Hematopoietic multipotent progenitor cell treated with erythropoietin and hydrocortisone succinate and interleukin-3 and kit ligand, for 8 days (in vitro differentiated cells): ENCODE measurements around the gene ZNF492.
"Not testable (repeated sequence)": the region's sequence is repeated elsewhere in the genome, so short reads cannot be mapped to it uniquely, and the experiment has no call there.

Experiments used
- DNase-seq: peaks from one replicate; pipeline ENCODE4 v3.0.0-alpha.2; 2015

ZNF492 gene

DNA sequence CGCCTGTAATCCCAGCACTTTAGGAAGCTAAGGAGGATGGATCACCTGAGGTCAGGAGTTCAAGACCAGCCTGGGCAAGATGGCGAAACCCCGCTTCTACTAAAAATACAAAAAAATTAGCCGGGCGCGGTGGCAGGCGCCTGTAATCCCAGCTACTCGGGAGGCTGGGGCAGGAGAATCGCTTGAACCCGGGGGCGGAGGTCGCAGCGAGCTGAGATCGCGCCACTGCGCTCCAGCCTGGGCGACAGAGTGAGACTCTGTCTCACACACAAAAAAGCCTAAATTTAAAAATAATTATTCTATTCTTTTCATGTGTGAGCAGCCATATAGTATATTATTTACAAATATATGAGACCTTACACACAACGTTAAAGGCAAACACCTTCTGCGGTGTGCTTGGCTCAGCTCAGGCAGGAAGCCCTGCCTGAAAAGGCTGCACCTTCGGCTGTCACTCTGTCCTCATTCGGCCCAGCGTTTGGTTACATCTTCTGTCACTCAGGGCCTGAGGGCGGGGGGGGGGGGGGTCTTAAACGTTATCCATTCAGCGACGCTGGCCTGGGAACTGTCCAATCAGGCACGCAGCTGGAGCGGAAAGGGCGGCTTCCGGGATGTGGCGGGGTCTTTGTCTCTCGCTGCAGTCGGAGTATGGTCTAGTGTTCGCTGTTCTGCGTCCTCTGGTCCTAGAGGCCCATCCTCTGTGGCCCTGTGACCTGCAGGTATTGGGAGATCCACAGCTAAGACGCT, at the start of gene ZNF492:
Gene ZNF492, plus strand, starts transcription at position 619 of the 744 bp plus-strand sequence. CDS start 19,076 bp downstream, outside the sequence.
- peak; percentile 72 for DNase-seq

DNA sequence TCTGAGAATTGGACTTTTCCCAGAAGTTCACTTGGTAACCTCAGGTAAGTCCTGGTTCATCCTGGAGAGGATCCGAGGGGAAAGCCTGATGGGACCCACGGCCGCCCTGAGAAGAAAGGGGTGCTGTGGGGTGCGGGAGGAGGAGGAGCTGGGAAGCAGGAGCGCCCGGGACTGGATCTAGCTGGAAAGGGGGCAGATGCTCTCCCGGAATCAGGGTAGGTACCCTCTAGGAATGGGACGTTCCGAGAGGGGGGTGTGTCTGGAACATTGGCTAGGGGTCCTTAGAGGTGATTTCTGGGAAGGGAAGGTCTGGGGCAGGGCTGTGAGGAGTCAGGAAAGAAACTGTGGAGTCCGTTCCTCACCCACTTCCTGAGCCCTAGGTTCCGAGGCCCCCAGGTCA, 38.7 kb upstream of the ZNF492 start:
- DNase-seq: no peak

DNA sequence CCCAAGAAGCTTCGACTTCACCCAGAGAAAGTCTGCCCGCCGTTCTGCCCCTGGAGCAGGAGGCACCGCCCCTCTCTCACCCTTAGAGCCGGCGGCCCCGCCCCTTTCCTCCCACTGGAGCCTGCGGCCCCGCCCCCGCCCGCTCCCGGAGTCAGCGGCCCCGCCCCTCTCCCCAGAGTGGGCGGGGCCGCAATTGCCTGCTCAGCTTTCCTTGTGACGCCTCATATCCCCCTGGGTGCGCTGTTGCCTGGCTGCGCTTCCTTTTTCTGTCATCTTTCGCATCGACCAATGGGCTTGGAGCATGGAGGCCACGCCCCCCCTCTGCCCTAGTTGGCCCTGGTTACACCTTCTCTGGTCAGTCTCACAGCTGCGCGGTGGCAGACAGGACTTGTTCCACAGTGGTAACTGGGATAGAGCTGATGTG, 38.2 kb upstream of the ZNF492 start:
- no peak for DNase-seq

DNA sequence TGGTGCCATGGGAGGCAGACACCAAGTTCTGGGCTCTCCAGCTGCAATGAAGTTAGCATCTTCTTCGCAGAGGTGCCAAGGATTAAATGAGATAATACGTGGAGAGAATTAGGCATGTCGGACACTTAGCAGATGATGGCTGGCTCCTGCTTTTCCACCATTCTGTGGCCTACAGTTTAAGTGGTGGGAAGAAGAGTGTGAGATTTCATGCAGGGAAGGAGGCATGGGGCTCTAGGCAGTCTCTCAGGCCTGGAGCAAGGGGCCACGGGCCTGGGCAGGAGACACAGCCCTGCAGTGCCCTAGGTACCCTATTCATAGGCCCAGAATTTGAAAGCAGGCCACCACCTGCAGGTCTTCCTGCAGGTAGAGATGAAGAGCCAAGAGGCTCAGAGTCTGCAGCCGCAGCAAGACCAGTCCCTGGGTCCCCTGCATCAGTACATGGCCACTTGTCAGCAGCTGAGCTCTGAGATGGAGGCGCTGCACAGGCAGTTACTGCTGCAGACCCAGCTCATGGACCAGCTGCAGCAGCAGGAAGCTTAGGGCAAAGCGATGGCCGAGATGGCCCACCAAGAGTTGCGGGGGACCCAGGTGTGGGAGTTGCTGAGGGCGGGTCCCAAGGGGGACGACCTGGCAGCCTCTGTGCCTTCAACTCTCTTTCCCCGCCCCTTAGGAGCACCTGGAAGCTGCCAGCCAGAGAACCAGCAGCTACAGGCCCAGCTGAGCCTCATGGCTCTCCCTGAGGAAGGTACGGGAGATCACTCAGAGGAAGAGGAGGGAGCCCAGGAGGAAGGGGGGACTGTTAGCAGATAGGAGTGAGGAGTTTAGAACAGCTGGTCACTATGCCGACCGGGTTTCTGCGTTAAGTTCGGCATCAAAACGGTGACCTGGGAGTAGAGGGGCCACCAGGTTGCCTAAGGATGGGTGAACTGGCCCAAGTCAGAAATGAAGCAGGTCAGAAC, 33.2 kb upstream of the ZNF492 start:
- no peak for DNase-seq

DNA sequence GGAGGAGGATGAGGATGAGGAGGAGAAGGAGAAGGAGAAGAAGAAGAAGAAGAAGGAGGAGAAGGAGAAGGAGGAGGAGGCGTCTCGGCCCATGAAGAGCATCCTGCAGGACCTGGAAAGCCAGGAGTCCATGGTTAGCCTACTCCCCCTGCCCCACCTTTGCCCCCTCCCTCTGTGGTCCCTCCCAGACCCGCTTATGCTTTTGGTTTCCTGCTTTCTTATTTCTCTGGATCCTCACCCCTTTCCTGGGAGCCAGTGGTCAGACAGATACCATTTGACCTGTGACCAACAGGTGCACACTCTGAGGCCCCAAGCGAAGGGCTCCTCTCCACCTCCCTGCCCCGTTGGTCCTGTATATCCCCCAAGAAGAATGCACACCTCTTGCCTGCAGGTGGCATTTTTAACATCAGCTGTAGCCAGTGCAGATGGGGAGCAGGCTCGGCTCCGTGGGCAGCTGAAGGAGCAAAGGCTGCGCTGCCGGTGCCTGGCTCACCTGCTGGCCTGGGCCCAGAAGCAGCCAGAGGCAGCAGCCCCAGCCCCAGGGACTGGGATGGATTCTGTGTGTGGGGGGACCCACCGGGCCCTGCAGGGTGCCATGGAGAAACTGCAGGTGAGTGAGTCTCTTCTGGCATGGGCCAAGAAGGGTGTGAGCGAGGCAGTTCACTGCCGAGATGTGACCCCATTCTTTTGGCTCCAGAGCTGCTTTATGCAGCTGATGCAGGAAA, 32.1 kb upstream of the ZNF492 start:
- no peak for DNase-seq

DNA sequence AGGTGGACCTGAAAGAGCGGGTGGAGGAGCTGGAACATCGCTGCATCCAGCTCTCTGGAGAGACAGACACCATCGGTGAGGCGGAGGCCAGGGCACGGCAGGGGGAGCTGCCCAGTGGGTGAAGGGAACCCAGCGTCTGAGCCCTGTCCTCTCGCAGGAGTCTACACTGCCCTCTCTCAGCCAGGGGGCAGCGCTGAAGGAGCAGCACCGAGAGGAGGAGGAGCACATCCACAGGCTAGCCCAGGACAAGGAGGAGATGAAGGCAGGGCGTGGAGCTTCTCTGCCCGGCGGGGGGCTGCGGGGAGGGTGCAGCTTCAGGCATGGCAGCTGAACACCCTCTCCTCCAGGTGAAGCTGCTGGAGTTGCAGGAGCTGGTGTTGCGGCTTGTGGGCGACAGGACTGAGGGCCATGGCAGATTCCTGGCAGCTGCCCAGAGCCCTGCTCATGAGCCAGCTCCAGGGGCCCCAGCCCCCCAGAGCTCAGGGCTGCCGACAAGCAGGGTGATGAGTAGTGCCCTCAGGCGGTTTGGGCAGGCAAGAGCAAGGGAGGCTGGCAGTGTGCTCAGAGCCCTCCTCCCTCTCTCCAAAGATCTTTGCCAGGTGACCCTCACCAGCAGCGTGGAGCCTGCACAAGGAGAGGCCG, 31.4 kb upstream of the ZNF492 start:
- DNase-seq: no peak

DNA sequence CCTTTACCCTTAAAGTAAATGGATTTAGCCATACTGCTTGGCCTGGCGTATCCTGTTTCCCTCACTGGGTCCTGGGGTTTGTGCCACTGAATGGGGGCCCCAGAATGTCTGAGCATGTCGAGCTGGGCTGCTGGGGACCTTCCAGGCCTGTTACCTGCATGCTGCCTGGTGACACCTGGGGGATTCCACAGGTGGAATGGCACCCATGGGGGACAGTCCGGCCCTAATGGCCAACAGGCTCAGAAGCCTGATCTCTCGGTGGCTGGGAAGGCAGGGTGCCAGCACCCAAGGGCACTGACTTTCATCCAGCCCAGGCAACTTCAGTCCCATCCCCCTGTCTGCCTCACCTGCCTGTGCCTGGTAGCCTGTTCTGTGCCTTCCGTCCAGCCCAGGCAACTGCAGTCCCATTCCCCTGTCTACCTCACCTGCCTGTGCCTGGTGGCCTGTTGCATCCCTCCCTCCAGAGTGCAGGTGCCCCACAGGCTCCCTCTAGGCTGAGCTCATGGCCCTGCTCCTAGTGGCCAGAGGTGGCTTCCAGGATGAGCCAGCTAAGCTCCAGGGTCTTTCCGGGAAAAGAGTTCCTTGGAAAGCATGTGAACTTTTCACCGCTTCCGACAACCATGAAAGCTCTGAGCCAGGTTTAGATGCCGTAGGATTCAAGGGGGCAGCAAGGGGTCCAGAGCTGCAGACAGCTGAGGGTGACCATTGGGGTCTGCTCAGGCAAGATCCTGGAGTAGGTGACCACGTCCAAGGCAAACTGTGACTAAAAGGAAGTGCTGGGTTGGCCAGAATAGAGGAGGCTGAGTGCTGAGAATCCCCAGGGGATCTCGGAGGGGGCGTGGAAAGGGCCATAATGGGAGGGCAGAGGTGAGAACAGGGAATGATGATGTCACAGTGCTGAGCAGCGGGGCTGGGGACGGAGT, 30.3 kb upstream of the ZNF492 start:
- no peak for DNase-seq

DNA sequence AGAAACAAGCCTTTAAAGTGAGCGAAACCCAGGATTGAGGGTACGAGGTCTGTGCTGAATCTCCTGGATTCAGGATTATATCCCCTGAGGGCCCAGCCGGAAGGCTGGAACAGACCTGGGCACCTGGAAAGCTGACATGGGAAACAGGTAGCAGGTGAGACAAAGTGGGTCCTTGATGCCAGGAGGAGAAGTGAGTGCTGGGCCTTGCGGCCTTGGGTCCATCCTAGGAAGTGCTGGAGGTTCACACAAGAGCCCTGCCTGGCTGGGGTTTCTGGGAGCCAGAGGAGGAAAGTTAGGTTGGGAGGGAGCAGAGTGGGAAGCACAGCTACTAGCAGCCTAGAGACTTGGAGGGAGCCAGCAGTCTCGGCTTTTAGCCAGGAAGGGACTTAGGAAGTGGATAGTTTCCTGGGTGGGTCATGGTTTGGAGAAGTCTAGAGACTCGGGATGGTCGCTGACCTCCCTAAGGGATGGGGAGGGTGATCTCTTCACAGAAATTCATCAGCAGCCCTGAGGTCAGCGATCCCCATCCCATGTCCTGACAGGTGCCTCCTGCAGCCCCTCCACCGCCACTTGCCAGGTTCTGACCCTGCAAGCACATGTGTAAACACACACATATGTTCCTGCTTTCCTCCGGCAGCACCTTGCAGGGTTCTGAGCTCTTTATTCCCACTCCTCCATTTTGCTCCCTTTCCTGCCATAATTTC, 29.4 kb upstream of the ZNF492 start:
- DNase-seq: no peak

DNA sequence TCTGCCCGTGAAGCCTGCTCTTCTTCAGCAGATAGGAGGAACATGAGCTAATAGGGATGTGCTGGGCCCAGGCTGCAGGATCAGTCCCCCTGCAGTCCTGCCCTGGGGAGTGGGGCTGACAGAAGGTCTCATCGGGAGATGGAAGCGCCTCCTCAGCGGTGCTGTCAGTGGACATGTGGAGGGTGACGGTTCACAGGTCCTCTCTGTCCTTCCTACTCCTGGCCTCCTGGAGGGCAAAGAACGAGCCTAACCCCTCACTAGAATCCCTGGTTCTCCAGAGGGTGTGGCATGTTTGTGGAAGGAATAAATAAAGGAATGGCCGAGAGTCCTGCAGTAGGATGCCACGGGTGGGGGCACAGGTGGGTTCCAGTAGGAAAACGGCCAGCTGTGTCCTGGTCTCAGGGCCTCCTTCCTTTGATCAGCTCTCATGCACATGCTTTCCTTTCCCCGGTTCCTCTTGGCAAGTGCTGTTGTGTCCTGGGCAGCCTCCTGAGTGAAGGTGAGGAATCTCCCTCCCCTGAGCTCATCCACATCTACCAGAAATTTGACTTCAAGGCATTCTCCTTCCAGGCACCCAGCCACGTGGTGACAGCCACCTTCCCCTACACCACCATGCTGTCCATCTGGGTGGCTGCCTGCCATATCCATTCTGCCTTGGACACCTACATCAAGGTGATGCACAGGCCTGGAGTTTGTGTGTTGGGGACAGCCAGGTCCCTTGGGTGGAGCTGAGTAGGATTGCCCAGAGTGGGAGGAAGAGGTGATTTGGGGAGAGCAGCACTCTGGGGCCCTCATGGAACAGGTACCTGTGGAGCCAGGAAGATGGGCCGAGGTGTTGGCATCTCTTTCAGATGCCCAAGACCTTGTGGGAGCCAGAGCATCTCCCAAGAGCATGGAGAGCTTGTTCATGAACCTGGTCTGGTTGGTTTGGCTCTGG, 28.6 kb upstream of the ZNF492 start:
- no peak for DNase-seq

DNA sequence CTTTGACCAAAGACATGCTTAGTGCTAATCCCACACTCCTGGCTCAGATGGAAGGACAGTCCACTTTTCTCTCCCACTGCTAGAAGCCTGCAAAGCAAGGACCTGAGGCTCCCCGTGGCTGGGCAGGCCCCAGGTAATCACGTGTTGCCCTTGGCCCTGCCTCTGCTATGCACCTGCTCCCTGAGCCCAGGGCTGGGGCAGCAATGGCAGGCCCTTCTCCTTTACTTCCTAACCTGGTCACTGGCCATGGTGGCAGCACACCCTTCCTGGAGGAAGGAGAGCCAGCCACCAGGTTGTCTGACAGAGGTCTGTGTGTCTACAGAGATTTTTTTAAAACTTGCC, 27.9 kb upstream of the ZNF492 start:
- no peak for DNase-seq

DNA sequence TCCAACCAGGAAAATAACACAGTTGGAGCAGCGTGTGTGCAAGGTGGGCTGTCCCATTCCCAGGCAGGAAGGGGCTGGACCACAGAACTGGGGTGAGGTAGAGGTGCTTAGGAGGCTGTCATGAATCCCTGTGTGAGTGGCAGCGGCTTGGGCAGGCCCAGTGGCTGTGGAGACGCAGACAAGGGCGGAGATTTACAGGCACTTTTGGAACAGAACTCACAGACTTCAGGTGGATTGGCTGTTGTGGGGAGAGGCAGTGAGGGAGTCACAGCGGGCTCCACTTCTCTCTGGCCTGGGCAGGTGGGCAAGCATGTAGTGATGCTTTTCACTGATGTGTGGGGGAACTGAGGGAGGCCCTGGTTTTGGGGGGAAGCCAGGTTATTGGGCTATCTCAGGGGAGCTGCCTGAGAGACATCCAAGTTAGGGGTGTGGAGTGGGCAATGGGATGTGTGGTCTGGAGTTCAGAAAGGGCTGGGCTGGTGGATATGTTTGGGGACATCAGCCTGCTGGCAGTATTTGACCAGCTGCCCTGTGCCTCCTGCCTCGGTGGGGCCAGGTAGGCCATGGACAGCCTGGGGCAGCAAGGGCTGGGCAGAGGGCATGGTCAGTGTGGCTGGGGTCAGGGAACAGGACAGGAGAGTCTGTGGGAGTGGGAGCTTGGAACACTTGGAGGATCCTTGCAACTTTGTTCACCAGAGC, 27.0 kb upstream of the ZNF492 start:
- no peak for DNase-seq

DNA sequence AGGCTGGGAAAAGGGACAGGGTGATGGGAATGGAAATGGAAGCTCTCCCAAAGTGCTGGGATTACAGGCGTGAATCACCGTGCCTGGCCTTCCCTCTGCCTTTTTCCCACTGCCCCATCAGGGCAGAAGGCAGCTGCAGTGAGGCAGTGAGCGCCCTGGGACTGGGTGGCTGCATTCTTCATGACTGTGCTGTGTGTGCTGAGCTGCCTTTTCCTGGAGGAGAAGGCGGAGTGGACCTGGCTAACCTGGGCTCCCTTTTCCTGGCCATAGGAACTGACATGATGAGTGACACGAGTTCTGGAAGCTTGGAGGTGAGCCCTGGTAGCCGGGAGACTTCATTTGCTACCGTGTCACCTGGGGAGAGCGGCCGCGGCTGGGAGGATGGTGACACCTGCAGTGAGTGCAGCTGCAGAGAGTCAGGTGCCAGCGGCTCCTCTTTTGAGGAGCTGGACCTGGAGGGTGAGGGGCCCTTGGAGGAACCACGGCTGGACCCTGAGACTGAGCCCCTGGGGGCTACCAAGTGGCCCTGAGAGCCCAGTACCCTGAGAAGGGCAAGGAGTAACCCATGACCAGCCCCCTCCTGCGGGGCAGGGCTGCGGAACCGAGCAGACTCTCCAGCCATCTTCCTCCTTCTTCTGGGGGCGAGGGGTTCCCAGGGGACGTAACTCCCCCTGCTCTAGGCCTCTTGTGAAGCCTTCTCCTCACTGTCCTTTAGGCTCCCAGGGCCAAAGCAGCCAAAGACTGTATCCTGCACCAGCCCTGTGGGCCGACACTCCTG, 26.3 kb upstream of the ZNF492 start:
- DNase-seq: no peak

DNA sequence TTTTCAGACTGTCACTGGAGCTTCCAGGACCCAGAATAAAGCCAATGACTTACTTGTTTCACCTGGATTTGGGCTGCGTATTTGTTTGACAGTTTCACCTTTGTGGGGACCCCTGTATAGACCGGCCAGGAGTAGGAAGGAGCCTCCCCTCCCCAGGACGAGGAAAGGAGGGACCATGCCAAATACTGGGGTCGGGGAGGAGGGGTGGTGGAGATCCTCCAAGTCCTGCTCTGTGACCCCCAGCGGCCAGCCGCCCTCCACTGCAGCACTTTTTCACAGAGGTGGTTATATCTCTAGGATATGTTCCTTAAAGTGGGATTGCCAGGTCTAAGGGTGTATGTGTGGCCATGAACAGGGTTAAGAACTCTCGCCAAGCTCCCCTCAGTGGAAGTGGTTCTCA, 25.7 kb upstream of the ZNF492 start:
- DNase-seq: no peak

DNA sequence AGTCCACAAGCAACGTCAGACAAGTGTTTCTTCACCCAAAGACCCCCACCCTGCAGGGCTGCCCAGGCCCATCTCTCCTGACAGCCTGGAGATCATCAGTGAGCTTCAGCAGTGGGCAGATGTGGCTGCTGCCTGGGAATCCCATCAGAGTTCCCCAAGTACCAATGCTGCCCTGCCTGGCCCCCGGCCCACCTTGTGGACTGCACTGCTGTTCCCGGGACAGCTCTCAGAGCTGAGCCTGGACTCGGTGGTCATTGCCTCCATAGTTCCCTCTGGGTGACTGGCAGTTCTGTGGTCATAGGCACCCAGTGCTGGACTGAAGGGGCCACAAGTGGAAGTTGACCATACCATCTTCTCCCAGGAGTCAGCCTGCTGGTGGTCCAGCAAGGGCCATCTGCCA, 24.5 kb upstream of the ZNF492 start:
- no peak for DNase-seq

DNA sequence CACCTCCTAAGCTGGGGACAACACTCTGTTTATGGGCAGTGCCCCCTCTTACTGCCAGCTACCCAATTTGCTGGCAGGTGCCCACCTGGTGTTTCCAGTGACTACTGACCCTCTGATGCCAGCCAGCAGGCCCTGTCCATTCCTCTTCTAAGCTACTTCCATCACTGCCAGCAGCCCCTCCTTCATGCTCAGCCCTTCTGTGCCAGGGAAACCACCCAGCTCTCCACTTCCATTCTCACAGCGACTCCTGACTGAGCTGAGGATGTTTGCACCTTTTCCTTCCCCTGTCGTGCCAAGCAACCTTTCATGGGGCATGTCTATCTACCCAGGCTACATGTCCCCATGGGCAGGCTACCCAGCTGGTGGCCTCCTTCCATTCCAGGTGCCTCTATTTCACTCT, 24.0 kb upstream of the ZNF492 start:
- DNase-seq: no peak

DNA sequence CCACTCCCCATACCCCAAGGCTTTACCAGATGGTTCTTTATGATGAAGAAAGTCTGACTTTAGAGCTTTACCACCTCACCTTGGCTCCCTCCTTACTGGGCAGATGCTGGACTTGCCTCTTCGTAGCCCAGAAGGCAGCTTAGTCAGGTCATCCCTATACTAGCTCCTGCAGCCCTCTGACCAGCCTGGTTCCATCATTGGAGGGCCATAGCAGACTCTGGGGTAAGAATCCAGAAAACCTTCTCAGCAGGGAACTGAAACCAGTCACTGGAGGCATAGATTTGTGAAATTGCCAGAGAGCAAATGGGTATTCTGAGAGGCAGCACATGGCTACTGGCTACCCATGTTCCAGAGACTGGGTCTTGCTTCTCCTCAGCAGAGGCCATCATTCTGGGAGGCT, 21.8 kb upstream of the ZNF492 start:
- DNase-seq: no peak

DNA sequence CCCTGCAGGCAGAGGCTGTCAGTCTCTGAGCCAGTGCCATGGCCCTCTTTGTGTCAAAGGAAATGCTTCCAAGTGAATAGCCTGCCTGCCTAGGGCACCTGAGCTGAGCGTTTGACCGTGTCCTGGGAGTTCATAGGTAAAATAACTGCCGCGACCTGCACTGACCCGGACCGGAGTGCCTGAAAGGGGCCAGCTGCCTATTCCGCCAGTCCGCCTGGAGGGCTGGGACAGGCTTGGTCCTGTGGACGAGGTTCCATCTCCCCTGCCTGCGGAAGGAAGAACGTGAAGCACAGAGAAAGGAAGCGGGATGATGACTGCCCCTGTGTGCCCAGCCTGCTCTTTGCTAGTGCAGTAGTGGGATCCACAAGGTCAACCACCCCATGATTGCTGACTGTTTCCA, 17.5 kb upstream of the ZNF492 start:
- DNase-seq: no peak

DNA sequence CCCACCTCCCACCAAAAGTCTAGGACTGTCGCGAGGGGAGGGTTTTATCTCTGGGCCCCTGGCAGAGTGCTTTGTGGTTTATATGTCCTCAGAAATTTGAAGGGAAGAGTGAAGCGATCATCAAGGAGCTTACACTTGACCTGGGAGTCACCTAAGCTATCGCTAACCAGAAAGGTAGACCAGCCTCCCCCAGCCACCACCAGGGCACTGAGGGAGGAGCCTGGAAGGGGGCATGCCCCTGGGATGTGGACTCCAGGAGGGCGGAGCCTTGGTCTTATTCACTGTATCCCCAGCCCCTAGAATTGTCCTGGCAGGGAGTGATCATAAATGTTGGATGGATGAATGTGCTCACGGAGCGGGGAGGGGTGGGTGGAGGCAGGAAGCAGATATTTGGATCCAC, 16.9 kb upstream of the ZNF492 start:
- not testable (repeated sequence) for DNase-seq
